ENCODE data around the gene MAP7D2.

DNA sequence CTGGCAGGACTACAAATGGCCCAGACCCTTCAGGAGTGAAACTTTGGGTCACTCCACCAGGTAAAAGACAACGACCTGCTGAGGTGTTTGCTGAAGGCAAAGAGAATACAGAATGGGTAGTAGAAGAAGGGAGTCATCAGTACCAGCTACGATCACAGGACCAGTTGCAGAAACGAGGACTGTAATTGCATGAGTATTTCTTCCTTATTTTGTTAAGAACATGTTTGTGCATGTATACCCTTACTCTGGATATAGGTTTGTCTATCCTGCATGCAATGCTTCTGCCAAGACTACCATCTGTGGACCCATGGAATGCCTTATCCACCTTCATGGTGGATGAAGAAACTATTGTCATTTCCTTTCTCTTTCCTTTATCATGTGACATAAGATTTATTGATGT lies 77.7 kb downstream of the MAP7D2 start:
- TF ChIP-seq, protein P1, sequence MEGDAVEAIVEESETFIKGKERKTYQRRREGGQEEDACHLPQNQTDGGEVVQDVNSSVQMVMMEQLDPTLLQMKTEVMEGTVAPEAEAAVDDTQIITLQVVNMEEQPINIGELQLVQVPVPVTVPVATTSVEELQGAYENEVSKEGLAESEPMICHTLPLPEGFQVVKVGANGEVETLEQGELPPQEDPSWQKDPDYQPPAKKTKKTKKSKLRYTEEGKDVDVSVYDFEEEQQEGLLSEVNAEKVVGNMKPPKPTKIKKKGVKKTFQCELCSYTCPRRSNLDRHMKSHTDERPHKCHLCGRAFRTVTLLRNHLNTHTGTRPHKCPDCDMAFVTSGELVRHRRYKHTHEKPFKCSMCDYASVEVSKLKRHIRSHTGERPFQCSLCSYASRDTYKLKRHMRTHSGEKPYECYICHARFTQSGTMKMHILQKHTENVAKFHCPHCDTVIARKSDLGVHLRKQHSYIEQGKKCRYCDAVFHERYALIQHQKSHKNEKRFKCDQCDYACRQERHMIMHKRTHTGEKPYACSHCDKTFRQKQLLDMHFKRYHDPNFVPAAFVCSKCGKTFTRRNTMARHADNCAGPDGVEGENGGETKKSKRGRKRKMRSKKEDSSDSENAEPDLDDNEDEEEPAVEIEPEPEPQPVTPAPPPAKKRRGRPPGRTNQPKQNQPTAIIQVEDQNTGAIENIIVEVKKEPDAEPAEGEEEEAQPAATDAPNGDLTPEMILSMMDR (conservative IDR thresholded peaks at IDR 0.05; ENCODE audit: low read depth, low read length), result no peak
- TF ChIP-seq EZH2 (IDR thresholded peaks at IDR 0.05; ENCODE audit: low read length, unreplicated experiment), result no peak
- TF ChIP-seq EZH2phosphoT487 (IDR thresholded peaks at IDR 0.05; ENCODE audit: borderline replicate concordance, low read length), result no peak
